H9 (cell line): Measurements from ENCODE around the gene UBE2D2. TPM values are rescaled to one million over a fixed set of nuclear protein-coding genes. Genes with fewer than 3 reads are reported as not detected.
A peak's percentile ranks its signal among the peaks of the same experiment; 100 is the strongest.
"Not testable (repeated sequence)": the region's sequence is repeated elsewhere in the genome, so short reads cannot be mapped to it uniquely, and the experiment has no call there.

Experiments
- DNase-seq: peaks from one replicate; pipeline ENCODE4 v3.0.0-alpha.2; 2017
- H2AFZ ChIP-seq: one replicate; pipeline ENCODE4 v1.6.1; 2013; ENCODE audit warnings: mild to moderate bottlenecking, low read length, control low read depth, moderate library complexity
- H2AK5ac ChIP-seq: 2 replicates; pipeline ENCODE4 v1.6.1; 2013; ENCODE audit warnings: low read length, control low read depth, mixed read lengths; ENCODE audit not compliant: insufficient read length
- H2BK120ac ChIP-seq: one replicate; pipeline ENCODE4 v1.6.1; 2013; ENCODE audit warnings: low read depth, mild to moderate bottlenecking, low read length, control low read depth, inconsistent platforms; ENCODE audit not compliant: poor library complexity, severe bottlenecking
- H2BK12ac ChIP-seq: 2 replicates; pipeline ENCODE4 v1.6.1; 2013; ENCODE audit warnings: low read length, control low read depth, mixed read lengths, low read depth; ENCODE audit not compliant: insufficient read length
- H2BK15ac ChIP-seq: 2 replicates; pipeline ENCODE4 v1.6.1; 2013; ENCODE audit warnings: low read depth, low read length, control low read depth
- H2BK20ac ChIP-seq: one replicate; pipeline ENCODE4 v1.6.1; 2013; ENCODE audit warnings: low read depth, mild to moderate bottlenecking, low read length, control low read depth, inconsistent platforms; ENCODE audit not compliant: poor library complexity, severe bottlenecking
- H2BK5ac ChIP-seq: 2 replicates; pipeline ENCODE4 v1.6.1; 2013; ENCODE audit warnings: low read length, control low read depth, mixed read lengths; ENCODE audit not compliant: insufficient read length
- H3K14ac ChIP-seq: 2 replicates; pipeline ENCODE4 v1.6.1; 2013; ENCODE audit warnings: low read length, control low read depth; ENCODE audit not compliant: insufficient read depth
- H3K18ac ChIP-seq: 2 replicates; pipeline ENCODE4 v1.6.1; 2013; ENCODE audit warnings: low read depth, mild to moderate bottlenecking, mixed read lengths, low read length, control low read depth; ENCODE audit not compliant: insufficient read length
- H3K23ac ChIP-seq: 2 replicates; pipeline ENCODE4 v1.6.1; 2013; ENCODE audit warnings: low read length, control low read depth, mixed read lengths, low read depth; ENCODE audit not compliant: insufficient read length
- H3K23me2 ChIP-seq: 2 replicates; pipeline ENCODE4 v1.6.1; 2013; ENCODE audit warnings: low read depth, mild to moderate bottlenecking, mixed read lengths, low read length, control low read depth; ENCODE audit not compliant: insufficient read length, poor library complexity, severe bottlenecking
- H3K27ac ChIP-seq: 2 replicates; pipeline ENCODE4 v1.5.1; 2013; ENCODE audit warnings: low read length, control low read depth, mixed read lengths, low read depth; ENCODE audit not compliant: insufficient read length
- H3K27me3 ChIP-seq: 2 replicates; pipeline ENCODE4 v1.6.1; 2013; ENCODE audit warnings: low read length, control low read depth, inconsistent platforms; ENCODE audit not compliant: insufficient read depth
- H3K4ac ChIP-seq: 2 replicates; pipeline ENCODE4 v1.6.1; 2013; ENCODE audit warnings: low read depth, mild to moderate bottlenecking, control low read depth, inconsistent platforms, low read length, moderate library complexity
- H3K4me1 ChIP-seq: 2 replicates; pipeline ENCODE4 v1.6.1; 2013; ENCODE audit warnings: low read length, control low read depth, inconsistent platforms; ENCODE audit not compliant: insufficient read depth
- H3K4me2 ChIP-seq: 2 replicates; pipeline ENCODE4 v1.6.1; 2013; ENCODE audit warnings: low read length, control low read depth, mixed read lengths; ENCODE audit not compliant: insufficient read length, insufficient read depth
- H3K56ac ChIP-seq: 2 replicates; pipeline ENCODE4 v1.6.1; 2013; ENCODE audit warnings: low read depth, mild to moderate bottlenecking, mixed read lengths, low read length, control low read depth; ENCODE audit not compliant: insufficient read length
- H3K79me1 ChIP-seq: 2 replicates; pipeline ENCODE4 v1.6.1; 2013; ENCODE audit warnings: low read depth, mild to moderate bottlenecking, moderate library complexity, low read length, control low read depth, inconsistent platforms; ENCODE audit not compliant: insufficient read depth, poor library complexity, severe bottlenecking
- H3K79me2 ChIP-seq: 2 replicates; pipeline ENCODE4 v1.6.1; 2013; ENCODE audit warnings: low read length, control low read depth, inconsistent platforms; ENCODE audit not compliant: insufficient read depth
- H3K9ac ChIP-seq: 2 replicates; pipeline ENCODE4 v1.6.1; 2013; ENCODE audit warnings: low read length, control low read depth, mixed read lengths; ENCODE audit not compliant: insufficient read length; ENCODE audit errors: extremely low read depth
- H3K9me3 ChIP-seq: one replicate; pipeline ENCODE4 v1.6.1; 2013; ENCODE audit warnings: low read depth, low read length, inconsistent platforms; ENCODE audit not compliant: control insufficient read depth
- H3T11ph ChIP-seq: one replicate; pipeline ENCODE4 v1.6.1; 2013; ENCODE audit warnings: mild to moderate bottlenecking, low read length, control low read depth, inconsistent platforms
- H4K20me1 ChIP-seq: one replicate; pipeline ENCODE4 v1.6.1; 2013; ENCODE audit not compliant: control insufficient read depth, insufficient read length, insufficient read depth
- H4K5ac ChIP-seq: 2 replicates; pipeline ENCODE4 v1.6.1; 2013; ENCODE audit warnings: low read depth, mild to moderate bottlenecking, mixed read lengths, low read length, control low read depth; ENCODE audit not compliant: insufficient read length
- H4K8ac ChIP-seq: replicated peaks from 2 replicates; pipeline ENCODE4 v1.6.1; 2013; ENCODE audit warnings: low read length, control low read depth, mixed read lengths, low read depth; ENCODE audit not compliant: insufficient read length
- H4K91ac ChIP-seq: 2 replicates; pipeline ENCODE4 v1.6.1; 2013; ENCODE audit warnings: low read depth, mild to moderate bottlenecking, moderate library complexity, mixed read lengths, low read length, control low read depth; ENCODE audit not compliant: insufficient read length
- H3K27ac Mint-ChIP-seq, 3 experiments: 2 replicates in 2 of 3; 3 replicates in 1 of 3; pipeline ENCODE4 v1.8.0; 2020 to 2021; ENCODE audit warnings: mixed read lengths in 3 of 3, mild to moderate bottlenecking in 1 of 3, moderate library complexity in 1 of 3
- H3K27me3 Mint-ChIP-seq: 2 replicates; pipeline ENCODE4 v1.8.0; 2021; ENCODE audit warnings: low read depth, mild to moderate bottlenecking, moderate library complexity, mixed read lengths
- H3K36me3 Mint-ChIP-seq, 3 experiments: 2 replicates in 2 of 3; 3 replicates in 1 of 3; pipeline ENCODE4 v1.8.0; 2020 to 2021; ENCODE audit warnings: low read depth in 3 of 3, mixed read lengths in 3 of 3; ENCODE audit not compliant: insufficient read depth in 1 of 3
- H3K4me1 Mint-ChIP-seq, 2 experiments: 2 replicates each; pipeline ENCODE4 v1.8.0; 2020; ENCODE audit warnings: mixed read lengths in 2 of 2
- H3K4me3 Mint-ChIP-seq, 2 experiments: 2 replicates in 1 of 2; 3 replicates in 1 of 2; pipeline ENCODE4 v1.8.0; 2020 to 2021; ENCODE audit warnings: mild to moderate bottlenecking in 2 of 2, mixed read lengths in 2 of 2, moderate library complexity in 1 of 2
- H3K9me3 Mint-ChIP-seq, 2 experiments: 2 replicates in 1 of 2; 3 replicates in 1 of 2; pipeline ENCODE4 v1.8.0; 2020; ENCODE audit warnings: mild to moderate bottlenecking in 2 of 2, mixed read lengths in 2 of 2, moderate library complexity in 1 of 2
- WGBS: extraction: QIAGEN DNeasy Blood & Tissue Kit; methylation state at CpG from one replicate; pipeline ENCODE4 v1.1.7; 2013; ENCODE audit warnings: missing lambda C conversion rate, low lambda C conversion rate, mixed read lengths; ENCODE audit not compliant: insufficient read length; ENCODE audit errors: extremely low coverage; 5-methylcytosine and 5-hydroxymethylcytosine counted together
- total RNA-seq: library from RNA; stranded (reverse); gene quantifications from 2 replicates; pipeline ENCODE4 v1.2.1, GENCODE V29; 2021

The UBE2D2 gene
- total RNA-seq, 1 experiment from 2014 or later: 236 TPM

DNA sequence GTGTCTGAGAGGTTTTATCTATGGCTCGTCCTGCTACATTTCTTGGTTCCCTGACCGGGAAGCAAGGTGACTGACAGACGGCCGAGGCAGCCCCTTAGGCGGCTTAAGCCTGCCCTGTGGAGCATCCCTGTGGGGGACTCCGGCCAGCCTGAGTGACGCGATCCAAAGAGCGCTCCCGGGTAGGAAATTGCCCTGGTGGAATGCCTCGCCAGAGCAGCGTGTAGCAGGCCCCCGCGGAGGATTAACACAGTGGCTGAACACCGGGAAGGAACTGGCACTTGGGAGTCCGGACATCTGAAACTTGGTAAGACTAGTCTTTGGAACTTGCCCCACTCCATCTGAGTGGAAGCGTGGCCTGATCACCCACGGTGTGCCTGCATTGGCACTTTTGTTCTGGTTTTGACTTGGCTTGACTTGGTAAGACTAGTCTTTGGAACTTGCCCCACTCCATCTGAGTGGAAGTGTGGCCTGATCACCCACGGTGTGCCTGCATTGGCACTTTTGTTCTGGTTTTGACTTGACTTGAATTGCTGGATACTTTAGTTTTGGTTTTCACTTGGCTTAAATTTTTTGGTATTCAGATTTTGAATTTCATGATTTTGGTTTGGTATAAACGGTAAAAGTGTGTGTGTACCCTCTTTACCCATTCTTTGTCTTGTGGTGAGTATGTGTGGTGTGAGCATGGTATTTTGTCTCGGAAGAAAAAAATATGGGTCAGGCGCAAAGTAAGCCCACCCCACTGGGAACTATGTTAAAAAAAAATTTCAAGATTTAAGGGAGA lies 34.6 kb upstream of the UBE2D2 start:
- not testable (repeated sequence) for H2BK120ac ChIP-seq, H3K4ac ChIP-seq, H3K18ac ChIP-seq, H3K23ac ChIP-seq, H4K8ac ChIP-seq, H4K5ac ChIP-seq, H2BK20ac ChIP-seq, H4K91ac ChIP-seq, H3K27me3 ChIP-seq, H3K9me3 Mint-ChIP-seq, H3K27ac ChIP-seq, H3K4me2 ChIP-seq, H3K9me3 ChIP-seq, H3K36me3 Mint-ChIP-seq, H2BK15ac ChIP-seq, H3K79me1 ChIP-seq, H2BK5ac ChIP-seq, H2AK5ac ChIP-seq, H3T11ph ChIP-seq, H2AFZ ChIP-seq, H3K79me2 ChIP-seq, H3K56ac ChIP-seq, H3K23me2 ChIP-seq, H2BK12ac ChIP-seq, H3K14ac ChIP-seq, H4K20me1 ChIP-seq, H3K9ac ChIP-seq
- Mint-ChIP-seq H3K4me3 (peak overlapping the region; percentile 26 to 48; a peak in 3 of 5 replicates), H3K27me3 (peaks cover 17% of the 10 kb centered on the region), H3K27ac (peak overlapping the region in 2 of 3 experiments; percentile 27 to 74; a peak in 2 of 7 replicates), H3K4me1 (peaks cover 61 to 66% of the 10 kb centered on the region in 2 experiments)
- WGBS: no CpG with 5 or more reads among the region's 22 CpGs
- peak; percentile 56 for DNase-seq
- H3K4me1 ChIP-seq: peaks cover 15% of the 10 kb centered on the region; the same call in 1 of the 2 replicates

DNA sequence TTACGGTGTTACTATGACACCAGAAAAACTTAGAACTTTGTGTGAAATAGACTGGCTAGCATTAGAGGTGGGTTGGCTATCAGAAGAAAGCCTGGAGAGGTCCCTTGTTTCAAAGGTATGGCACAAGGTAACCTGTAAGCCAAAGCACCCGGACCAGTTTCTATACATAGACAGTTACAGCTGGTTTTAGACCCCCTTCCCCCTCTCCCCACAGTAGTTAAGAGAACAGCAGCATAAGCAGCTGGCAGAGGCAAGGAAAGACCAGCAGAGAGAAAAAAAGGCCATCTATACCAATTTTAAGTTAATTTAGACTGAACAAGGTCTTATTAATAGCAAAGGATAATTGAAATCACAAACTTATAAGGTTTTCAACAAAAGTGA lies 34.1 kb upstream of the UBE2D2 start:
- not testable (repeated sequence) for H2BK120ac ChIP-seq, H3K9ac ChIP-seq, H2BK5ac ChIP-seq, H4K20me1 ChIP-seq, H3K27me3 ChIP-seq, H2AK5ac ChIP-seq, H3K4ac ChIP-seq, H3K79me2 ChIP-seq, H4K8ac ChIP-seq, H3K9me3 Mint-ChIP-seq, H2BK12ac ChIP-seq, H3K23ac ChIP-seq, DNase-seq, H3K14ac ChIP-seq, H3K23me2 ChIP-seq, H3K36me3 Mint-ChIP-seq, H3K4me2 ChIP-seq, H2AFZ ChIP-seq, H3K56ac ChIP-seq, H3K27ac ChIP-seq, H3K27ac Mint-ChIP-seq, H2BK15ac ChIP-seq, H4K91ac ChIP-seq, H3K9me3 ChIP-seq, H3T11ph ChIP-seq, H3K79me1 ChIP-seq, H2BK20ac ChIP-seq, H4K5ac ChIP-seq, H3K18ac ChIP-seq
- H3K4me1 Mint-ChIP-seq: peaks cover 57 to 62% of the 10 kb centered on the region in 2 experiments
- H3K4me1 ChIP-seq: peaks cover 12% of the 10 kb centered on the region; the same call in 1 of the 2 replicates
- no CpG with 5 or more reads among the region's 2 CpGs for WGBS
- H3K27me3 Mint-ChIP-seq: peaks cover 15% of the 10 kb centered on the region
- H3K4me3 Mint-ChIP-seq: peak overlapping the region in 1 of 2 experiments; percentile 26; a peak in 2 of 5 replicates
